Measurements from ENCODE around the gene C13orf42.

Gene C13orf42

GRCh38 chr13:51033421-51034185 lies 77.5 kb downstream of the C13orf42 start:
- no peak for DNase-seq (ENCODE audit: low read depth in 2 of 2)

GRCh38 chr13:51032831-51033230 lies 78.2 kb downstream of the C13orf42 start:
- no peak for DNase-seq (ENCODE audit: low read depth in 2 of 2)
